Effector memory CD4-positive, alpha-beta T cell (primary cell): ENCODE data around the gene PPRC1.
A peak's percentile ranks its signal among the peaks of the same experiment; 100 is the strongest.

Experiments
- DNase-seq, 3 donors: peaks; one replicate each; pipeline ENCODE4 v3.0.0-alpha.2; 2020
- H3K27ac ChIP-seq: 2 replicates; pipeline ENCODE4 v1.7.0; 2013; ENCODE audit warnings: mild to moderate bottlenecking, low read length, moderate library complexity; ENCODE audit not compliant: insufficient read depth, poor library complexity, severe bottlenecking
- H3K27me3 ChIP-seq: replicated peaks from 2 replicates; pipeline ENCODE4 v1.7.0; 2013; ENCODE audit warnings: mild to moderate bottlenecking, low read length; ENCODE audit not compliant: insufficient read depth, control insufficient read depth, poor library complexity, severe bottlenecking
- H3K36me3 ChIP-seq: 2 replicates; pipeline ENCODE4 v1.7.0; 2013; ENCODE audit warnings: mild to moderate bottlenecking, low read length, moderate library complexity; ENCODE audit not compliant: control insufficient read depth, insufficient read depth
- H3K4me1 ChIP-seq: 2 replicates; pipeline ENCODE4 v1.7.0; 2013; ENCODE audit warnings: low read length, mild to moderate bottlenecking; ENCODE audit not compliant: control insufficient read depth, insufficient read depth, poor library complexity, severe bottlenecking
- H3K4me3 ChIP-seq: 2 replicates; pipeline ENCODE4 v1.7.0; 2013; ENCODE audit warnings: low read length, low read depth, mild to moderate bottlenecking; ENCODE audit not compliant: insufficient read depth, poor library complexity, severe bottlenecking
- H3K9me3 ChIP-seq: 2 replicates; pipeline ENCODE4 v1.7.0; 2013; ENCODE audit warnings: mild to moderate bottlenecking, low read length, moderate library complexity; ENCODE audit not compliant: control insufficient read depth

Gene PPRC1

GRCh38 chr10:102146971-102147428 lies 14.2 kb downstream of the PPRC1 start:
- no peaks in the 10 kb centered on the region for H3K9me3 ChIP-seq
- H3K4me1 ChIP-seq, result no peaks in the 10 kb centered on the region
- H3K27me3 ChIP-seq, result no peaks in the 10 kb centered on the region
- H3K36me3 ChIP-seq, result peaks cover 42% of the 10 kb centered on the region
- H3K27ac ChIP-seq, result no peak overlapping the region
- no peak overlapping the region for H3K4me3 ChIP-seq
- no peak for DNase-seq

DNA sequence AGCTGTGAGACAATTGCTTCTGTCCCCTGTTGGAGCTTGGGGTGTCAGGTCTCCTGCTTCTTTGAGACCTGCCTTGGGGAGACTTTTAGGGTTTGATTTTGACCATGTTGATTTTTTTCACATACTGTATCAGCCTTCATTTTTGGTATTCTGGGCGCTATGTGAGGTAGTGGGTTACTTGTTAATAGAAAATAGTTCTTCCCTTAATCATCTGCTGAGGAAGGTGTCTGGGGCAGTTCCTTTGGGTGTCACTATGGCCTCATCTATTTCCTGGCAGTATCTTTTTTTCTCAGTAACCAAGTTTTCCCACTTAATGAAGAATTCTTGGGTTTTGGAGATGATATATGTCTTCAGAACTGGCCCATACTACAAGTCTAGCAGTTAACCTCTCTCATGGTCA lies 14.7 kb downstream of the PPRC1 start:
- Histone ChIP-seq H3K27me3 (no peaks in the 10 kb centered on the region), H3K9me3 (no peaks in the 10 kb centered on the region), H3K4me3 (no peak overlapping the region), H3K27ac (no peak overlapping the region), H3K36me3 (peaks cover 42% of the 10 kb centered on the region), H3K4me1 (peaks cover 1% of the 10 kb centered on the region)
- no peak for DNase-seq

- H3K27me3 ChIP-seq, result no peaks in the 10 kb centered on the region
- no peaks in the 10 kb centered on the region for H3K9me3 ChIP-seq
- peaks cover 38% of the 10 kb centered on the region for H3K36me3 ChIP-seq
- H3K4me3 ChIP-seq, result no peak overlapping the region
- DNase-seq, result no peak
- H3K27ac ChIP-seq, result no peak overlapping the region
- H3K4me1 ChIP-seq, result peaks cover 9% of the 10 kb centered on the region
These were observed 15.4 kb downstream of the PPRC1 start for GRCh38 chr10:102148275-102148674.

- peak overlapping the region; percentile 20 for H3K4me3 ChIP-seq
- peaks cover 12% of the 10 kb centered on the region for H3K4me1 ChIP-seq
- peaks cover 25% of the 10 kb centered on the region for H3K36me3 ChIP-seq
- H3K27me3 ChIP-seq, result no peaks in the 10 kb centered on the region
- no peak for DNase-seq
- H3K27ac ChIP-seq, result peak overlapping the region; percentile 83
- no peaks in the 10 kb centered on the region for H3K9me3 ChIP-seq
These were observed 18.3 kb downstream of the PPRC1 start for GRCh38 chr10:102150970-102151773.

DNA sequence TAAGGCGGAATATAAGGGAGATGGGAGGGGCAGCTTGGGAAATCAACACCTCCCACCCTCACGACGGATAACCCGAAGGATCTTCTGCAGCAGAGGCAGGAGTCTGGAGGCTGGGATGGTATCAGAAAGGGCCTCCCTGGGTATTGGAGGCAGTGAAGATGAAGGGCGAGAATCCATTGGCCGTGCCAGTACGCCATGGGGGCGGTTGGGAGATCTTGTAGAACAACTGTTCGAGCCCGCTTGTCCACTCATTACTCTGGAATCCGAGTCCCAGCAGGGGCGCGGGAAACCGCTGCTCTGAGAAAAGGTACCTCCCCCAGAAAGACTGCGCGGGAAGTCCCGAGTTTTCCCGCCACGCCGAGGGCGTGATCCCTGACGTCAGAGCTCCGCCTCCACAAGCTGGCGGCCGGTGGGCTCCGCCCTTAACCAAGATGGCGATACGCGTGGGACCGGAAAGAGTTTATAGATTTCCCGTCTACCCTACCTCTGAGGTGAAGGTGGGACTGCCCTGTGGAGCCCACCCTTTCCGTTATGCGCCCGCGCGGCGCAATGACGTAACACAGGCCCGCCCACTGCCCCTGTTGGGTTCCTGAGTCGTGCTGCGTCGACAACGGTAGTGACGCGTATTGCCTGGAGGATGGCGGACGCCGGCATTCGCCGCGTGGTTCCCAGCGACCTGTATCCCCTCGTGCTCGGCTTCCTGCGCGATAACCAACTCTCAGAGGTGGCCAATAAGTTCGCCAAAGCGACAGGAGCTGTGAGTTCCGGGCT lies 19.1 kb downstream of the PPRC1 start, which contains the start of gene NOLC1:
Gene NOLC1 (plus strand): TSS at position 616 of the 771 bp plus-strand sequence. CDS start 22 bp downstream, at position 638.
- no peaks in the 10 kb centered on the region for H3K27me3 ChIP-seq
- H3K36me3 ChIP-seq, result peaks cover 27% of the 10 kb centered on the region
- H3K27ac ChIP-seq, result peak within 1 kb of the TSS; percentile 83
- peak; percentile 99 to 100 (median 100) for DNase-seq
- peak within 1 kb of the TSS; percentile 84 for H3K4me3 ChIP-seq
- no peaks in the 10 kb centered on the region for H3K9me3 ChIP-seq
- peaks cover 12% of the 10 kb centered on the region for H3K4me1 ChIP-seq

GRCh38 chr10:102152545-102152890 lies 19.7 kb downstream of the PPRC1 start:
- Histone ChIP-seq H3K9me3 (no peaks in the 10 kb centered on the region), H3K27me3 (no peaks in the 10 kb centered on the region), H3K27ac (peak overlapping the region; percentile 81), H3K4me3 (peak overlapping the region; percentile 84), H3K36me3 (peaks cover 29% of the 10 kb centered on the region), H3K4me1 (peaks cover 12% of the 10 kb centered on the region)
- no peak for DNase-seq

- H3K27ac ChIP-seq, result peak overlapping the region; percentile 81
- no peak for DNase-seq
- H3K36me3 ChIP-seq, result peaks cover 29% of the 10 kb centered on the region
- H3K27me3 ChIP-seq, result no peaks in the 10 kb centered on the region
- H3K9me3 ChIP-seq, result no peaks in the 10 kb centered on the region
- peak overlapping the region; percentile 84 for H3K4me3 ChIP-seq
- H3K4me1 ChIP-seq, result peaks cover 12% of the 10 kb centered on the region
These were observed 20.3 kb downstream of the PPRC1 start for GRCh38 chr10:102153093-102153620.

- Histone ChIP-seq H3K4me1 (peaks cover 12% of the 10 kb centered on the region), H3K27ac (no peak overlapping the region), H3K36me3 (peaks cover 32% of the 10 kb centered on the region), H3K9me3 (no peaks in the 10 kb centered on the region), H3K4me3 (no peak overlapping the region), H3K27me3 (no peaks in the 10 kb centered on the region)
- DNase-seq, result no peak
These were observed 21.8 kb downstream of the PPRC1 start for GRCh38 chr10:102154466-102155116.

GRCh38 chr10:102157224-102157623 lies 24.4 kb downstream of the PPRC1 start:
- H3K36me3 ChIP-seq, result peaks cover 58% of the 10 kb centered on the region
- DNase-seq, result no peak

More at GRCh38 chr10:102157224-102157623, 24.4 kb downstream of the PPRC1 start:
- no peak overlapping the region for H3K4me3 ChIP-seq
- H3K9me3 ChIP-seq, result no peaks in the 10 kb centered on the region
- H3K27me3 ChIP-seq, result no peaks in the 10 kb centered on the region
- peak overlapping the region; percentile 12 for H3K27ac ChIP-seq
- peaks cover 12% of the 10 kb centered on the region for H3K4me1 ChIP-seq
